Neural progenitor cell (in vitro differentiated cells): ENCODE data around the gene GNB2.

Experiments
- CTCF ChIP-seq: fragments of 200-600 bp; sonication (generic); IDR thresholded peaks from 2 replicates; pipeline ENCODE4 v1.5.1; 2017; ENCODE audit warnings: antibody characterized with exemption, mild to moderate bottlenecking
- EZH2 ChIP-seq: fragments of 200-600 bp; sonication (generic); IDR thresholded peaks from 2 replicates; pipeline ENCODE4 v1.6.1; 2017; ENCODE audit warnings: antibody characterized with exemption, mild to moderate bottlenecking, moderate library complexity

GRCh38 chr7:100684534-100685042 is 11.0 kb downstream of the GNB2 start:
- TF ChIP-seq CTCF (no peak), EZH2 (no peak)
